A673 (cell line): ENCODE results near the gene AUP1. TPM values are rescaled to one million over a fixed set of nuclear protein-coding genes. Genes with fewer than 3 reads are reported as not detected.

Experiments used
- BruUV-seq: library from RNA; stranded (reverse); fragments of 400-500 nt; replicated peaks from 2 replicates; lab custom pipeline; 2021; lab: Mats Ljungman, UMichigan
- CTCF ChIA-PET: fragments of 300-600 bp; sonication (Branson Sonifier 250); formaldehyde crosslinking; loops from one replicate; lab custom pipeline; 2022; ENCODE audit warnings: antibody characterized with exemption; lab: Charles Lee
- POLR2A ChIA-PET: fragments of 300-600 bp; sonication (Branson Sonifier 250); formaldehyde crosslinking; loops from one replicate; lab custom pipeline; 2022; ENCODE audit warnings: antibody characterized with exemption; ENCODE audit not compliant: low non-redundant PET; lab: Charles Lee
- DNase-seq: peaks from one replicate; pipeline ENCODE4 v3.0.0-alpha.2; 2015; ENCODE audit warnings: low spot score
- H3K27ac ChIP-seq: fragments of 200-600 bp; sonication (generic); 2 replicates; pipeline ENCODE4 v1.5.1; 2016; ENCODE audit warnings: mixed run types, low read depth, mild to moderate bottlenecking, mixed read lengths, antibody characterized with exemption, low read length; ENCODE audit not compliant: poor library complexity, severe bottlenecking
- H3K27me3 ChIP-seq: fragments of 200-600 bp; sonication (generic); replicated peaks from 2 replicates; pipeline ENCODE4 v1.6.1; 2017; ENCODE audit warnings: mixed run types, low read depth, mild to moderate bottlenecking, mixed read lengths, antibody characterized with exemption, low read length; ENCODE audit not compliant: insufficient read depth, poor library complexity
- H3K36me3 ChIP-seq: fragments of 200-600 bp; sonication (generic); 2 replicates; pipeline ENCODE4 v1.6.1; 2016; ENCODE audit warnings: mixed run types, mild to moderate bottlenecking, mixed read lengths, antibody characterized with exemption, low read length; ENCODE audit not compliant: insufficient read depth, poor library complexity, severe bottlenecking
- H3K4me1 ChIP-seq: fragments of 200-600 bp; sonication (generic); 2 replicates; pipeline ENCODE4 v1.6.1; 2017; ENCODE audit warnings: mixed run types, mild to moderate bottlenecking, mixed read lengths, antibody characterized with exemption, low read length; ENCODE audit not compliant: insufficient read depth, poor library complexity, severe bottlenecking
- H3K4me3 ChIP-seq: fragments of 200-600 bp; sonication (generic); 2 replicates; pipeline ENCODE4 v1.5.1; 2016; ENCODE audit warnings: low read depth, mixed run types, mild to moderate bottlenecking, mixed read lengths, low read length; ENCODE audit not compliant: poor library complexity, severe bottlenecking
- H3K9me3 ChIP-seq: fragments of 200-600 bp; sonication (generic); 2 replicates; pipeline ENCODE4 v1.6.1; 2016; ENCODE audit warnings: mixed run types, low read depth, mild to moderate bottlenecking, mixed read lengths, antibody characterized with exemption, low read length; ENCODE audit not compliant: poor library complexity, severe bottlenecking
- EZH2 ChIP-seq: fragments of 200-600 bp; sonication (generic); IDR thresholded peaks from 2 replicates; pipeline ENCODE4 v1.6.1; 2017; ENCODE audit warnings: borderline replicate concordance, low read depth, mild to moderate bottlenecking, mixed read lengths, antibody characterized with exemption, low read length; ENCODE audit not compliant: poor library complexity, severe bottlenecking
- intact Hi-C: fragments of 100-400 bp; cut with micrococcal nuclease; formaldehyde crosslinking; loops from one replicate; pipeline ENCODE4 v1.10.0; 2022; ENCODE audit not compliant: unreplicated experiment
- total RNA-seq: library from RNA; stranded (reverse); gene quantifications from 2 replicates; pipeline ENCODE4 v1.2.3, GENCODE V29; 2021
- TF ChIP-seq, protein P1 (sequence below): fragments of 300-800, 200-600 bp; sonication (generic); conservative IDR thresholded peaks from 2 replicates; pipeline ENCODE4 v1.5.1; 2017; ENCODE audit warnings: low read depth, mild to moderate bottlenecking, antibody characterized with exemption, low read length, moderate library complexity, mixed read lengths

The AUP1 gene
- total RNA-seq, 1 experiment from 2014 or later = 126 TPM

- H3K27ac ChIP-seq = no peak overlapping the region
- ChIA-PET POLR2A (no interaction called here), CTCF (no interaction called here)
- no TSS peak for BruUV-seq
- peaks cover 16% of the 10 kb centered on the region for H3K4me1 ChIP-seq
- no peaks in the 10 kb centered on the region for H3K27me3 ChIP-seq
- intact Hi-C loops = no loop called here
- H3K4me3 ChIP-seq = no peak overlapping the region
- peaks cover 25% of the 10 kb centered on the region for H3K36me3 ChIP-seq
- DNase-seq = no peak
- TF ChIP-seq, protein P1, sequence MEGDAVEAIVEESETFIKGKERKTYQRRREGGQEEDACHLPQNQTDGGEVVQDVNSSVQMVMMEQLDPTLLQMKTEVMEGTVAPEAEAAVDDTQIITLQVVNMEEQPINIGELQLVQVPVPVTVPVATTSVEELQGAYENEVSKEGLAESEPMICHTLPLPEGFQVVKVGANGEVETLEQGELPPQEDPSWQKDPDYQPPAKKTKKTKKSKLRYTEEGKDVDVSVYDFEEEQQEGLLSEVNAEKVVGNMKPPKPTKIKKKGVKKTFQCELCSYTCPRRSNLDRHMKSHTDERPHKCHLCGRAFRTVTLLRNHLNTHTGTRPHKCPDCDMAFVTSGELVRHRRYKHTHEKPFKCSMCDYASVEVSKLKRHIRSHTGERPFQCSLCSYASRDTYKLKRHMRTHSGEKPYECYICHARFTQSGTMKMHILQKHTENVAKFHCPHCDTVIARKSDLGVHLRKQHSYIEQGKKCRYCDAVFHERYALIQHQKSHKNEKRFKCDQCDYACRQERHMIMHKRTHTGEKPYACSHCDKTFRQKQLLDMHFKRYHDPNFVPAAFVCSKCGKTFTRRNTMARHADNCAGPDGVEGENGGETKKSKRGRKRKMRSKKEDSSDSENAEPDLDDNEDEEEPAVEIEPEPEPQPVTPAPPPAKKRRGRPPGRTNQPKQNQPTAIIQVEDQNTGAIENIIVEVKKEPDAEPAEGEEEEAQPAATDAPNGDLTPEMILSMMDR = no peak
- TF ChIP-seq EZH2 = no peak
- H3K9me3 ChIP-seq = no peaks in the 10 kb centered on the region
Observed at GRCh38 chr2:74526649-74527230, 2.8 kb downstream of the AUP1 start.

- Histone ChIP-seq H3K4me3 (no peak within 1 kb of the TSS), H3K9me3 (no peaks in the 10 kb centered on the region), H3K27ac (no peak within 1 kb of the TSS), H3K36me3 (peaks cover 25% of the 10 kb centered on the region), H3K27me3 (no peaks in the 10 kb centered on the region), H3K4me1 (peaks cover 11% of the 10 kb centered on the region)
- POLR2A ChIA-PET = no interaction called here
- intact Hi-C loops = no loop called here
- peak; percentile 44 for DNase-seq
- no TSS peak for BruUV-seq
- CTCF ChIA-PET = no interaction called here
- TF ChIP-seq EZH2 = no peak
- TF ChIP-seq, protein P1 = no peak
Observed at GRCh38 chr2:74525717-74526648, 3.5 kb downstream of the AUP1 start, which contains the start of gene DQX1. DQX1 (minus strand) TSS chr2:74526231; CDS start chr2:74525729, 502 bp downstream.

- Histone ChIP-seq H3K4me3 (no peak overlapping the region), H3K36me3 (peaks cover 25% of the 10 kb centered on the region), H3K9me3 (no peaks in the 10 kb centered on the region), H3K27me3 (peaks cover 4% of the 10 kb centered on the region), H3K27ac (no peak overlapping the region), H3K4me1 (peaks cover 8% of the 10 kb centered on the region)
- POLR2A ChIA-PET = no interaction called here
- DNase-seq = no peak
- no peak for TF ChIP-seq EZH2
- TF ChIP-seq, protein P1 = no peak
- intact Hi-C loops = no loop called here
- CTCF ChIA-PET = no interaction called here
- no TSS peak for BruUV-seq
Observed at GRCh38 chr2:74524955-74525716, 4.4 kb downstream of the AUP1 start.
